Measurements from ENCODE around the gene PLXNA2.

The PLXNA2 gene

DNA sequence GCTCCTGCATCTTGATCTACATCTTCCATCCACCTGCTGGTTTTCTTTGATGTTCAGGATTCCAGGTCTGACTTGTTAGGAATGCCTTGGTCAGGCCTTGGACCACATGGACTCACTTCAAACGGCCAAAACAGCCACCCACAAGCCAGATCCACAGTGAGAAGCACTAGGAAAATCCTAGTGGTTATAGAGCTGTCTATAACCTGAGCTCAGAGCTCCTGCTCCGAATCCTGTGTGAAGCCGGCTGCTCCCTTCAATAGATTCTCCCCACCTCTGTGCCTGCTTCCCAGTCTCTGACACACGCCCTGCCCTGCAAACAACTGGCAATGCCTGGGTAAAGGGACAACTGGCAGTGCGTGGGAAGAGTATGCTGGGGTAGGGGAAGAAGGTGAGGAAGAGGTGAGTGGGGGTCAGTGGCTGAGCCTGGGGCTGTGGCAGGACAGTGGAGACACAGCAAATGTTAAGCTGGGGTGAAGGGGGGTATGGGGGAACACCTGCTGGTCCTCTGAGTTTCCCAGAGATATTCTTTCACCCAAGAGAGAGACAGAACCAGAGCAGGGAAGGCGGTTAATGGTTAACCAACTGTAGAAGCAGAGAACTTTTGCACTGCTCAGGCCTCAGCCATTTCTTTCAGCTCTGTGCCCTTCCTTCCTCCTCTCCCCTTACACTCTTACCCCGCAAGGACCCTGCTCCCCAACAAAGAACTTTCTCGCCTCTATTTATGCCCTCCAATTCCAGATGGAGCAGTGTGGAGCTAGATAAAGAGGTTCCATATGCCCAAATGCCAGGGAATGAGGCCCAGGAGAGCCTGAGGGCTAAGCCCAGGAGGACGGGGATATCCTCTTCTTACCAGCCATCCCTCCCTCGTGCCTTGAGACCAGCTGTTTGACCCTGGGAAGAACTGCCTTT lies 4.5 kb downstream of the PLXNA2 start:
- no peak for DNase-seq

DNA sequence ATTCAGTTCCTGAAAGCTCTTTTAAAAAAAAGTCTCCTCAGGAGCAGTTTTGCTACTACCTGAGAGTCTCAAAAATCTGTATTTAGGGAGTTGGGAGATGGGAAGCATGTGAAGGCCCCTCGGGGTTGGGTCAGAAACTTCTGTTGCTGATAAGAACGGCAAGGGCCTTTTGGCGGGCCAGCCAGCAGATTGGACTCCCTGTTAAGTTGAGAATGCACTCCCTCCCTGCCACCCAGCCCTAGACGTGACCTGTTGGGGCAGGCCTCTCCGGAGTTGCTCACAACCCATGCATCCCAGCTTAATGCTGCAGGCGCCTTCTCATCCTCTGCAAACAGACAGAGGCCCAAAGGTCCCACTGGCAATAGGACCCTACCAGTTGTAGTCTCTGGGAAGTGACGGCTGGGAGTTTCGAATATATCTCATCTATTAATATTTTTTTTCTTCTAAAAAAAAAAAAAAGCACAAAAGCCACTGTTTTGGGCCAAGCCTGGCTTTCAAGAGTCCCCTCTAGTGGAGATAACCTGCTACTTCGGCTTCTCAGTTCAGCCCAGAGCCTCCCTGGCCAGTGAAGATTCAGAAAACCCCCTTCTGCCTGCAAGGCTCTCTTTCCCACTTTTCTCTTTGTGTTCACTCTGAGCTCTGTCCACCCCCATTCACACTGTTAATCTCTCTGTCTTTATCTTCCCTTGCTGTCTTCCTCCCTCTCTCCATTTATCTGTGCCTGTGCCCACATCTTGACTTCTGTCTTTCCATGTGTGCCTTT lies 5.3 kb downstream of the PLXNA2 start:
- DNase-seq, result no peak

- no peak for DNase-seq
Measured at GRCh38 chr1:208237241-208237640, 6.9 kb downstream of the PLXNA2 start.

DNA sequence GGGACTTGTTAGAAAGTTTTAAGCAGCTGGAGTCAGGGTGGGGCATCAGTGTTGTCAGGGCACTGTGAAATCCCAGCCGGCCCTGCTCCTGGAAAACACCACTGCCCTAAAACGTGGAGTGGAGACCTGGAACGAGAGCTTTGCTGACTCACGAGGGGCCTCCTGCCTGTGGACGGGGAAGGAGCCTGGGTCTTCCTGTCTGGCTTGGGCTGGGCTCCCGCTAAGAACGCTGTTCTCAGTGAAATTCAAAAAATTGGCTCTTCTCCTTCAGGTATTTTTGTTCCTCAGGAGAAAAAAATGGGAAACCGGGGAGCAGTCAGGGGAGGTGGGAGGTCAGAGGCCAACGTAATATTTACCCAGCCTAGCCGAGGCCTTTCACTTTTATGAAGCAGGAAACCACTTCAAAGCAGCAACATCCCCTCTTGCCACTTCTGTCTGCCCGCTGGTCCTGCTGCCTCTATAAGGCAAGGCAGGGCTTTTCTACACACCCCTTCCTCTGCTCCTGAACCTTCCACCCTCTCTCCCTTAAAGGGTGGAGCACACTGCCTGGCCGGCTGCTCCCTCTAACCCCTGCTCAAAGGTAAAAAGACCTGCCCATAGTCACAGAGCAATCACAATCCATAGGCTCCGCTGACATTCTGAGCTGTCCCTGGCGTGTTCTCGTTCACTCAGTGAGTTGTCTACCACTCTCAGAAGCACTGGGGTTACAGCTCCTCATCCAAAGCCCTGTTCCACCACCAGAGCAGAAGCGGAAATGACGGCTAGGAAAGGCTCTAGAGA lies 8.0 kb downstream of the PLXNA2 start:
- DNase-seq, result no peak

DNA sequence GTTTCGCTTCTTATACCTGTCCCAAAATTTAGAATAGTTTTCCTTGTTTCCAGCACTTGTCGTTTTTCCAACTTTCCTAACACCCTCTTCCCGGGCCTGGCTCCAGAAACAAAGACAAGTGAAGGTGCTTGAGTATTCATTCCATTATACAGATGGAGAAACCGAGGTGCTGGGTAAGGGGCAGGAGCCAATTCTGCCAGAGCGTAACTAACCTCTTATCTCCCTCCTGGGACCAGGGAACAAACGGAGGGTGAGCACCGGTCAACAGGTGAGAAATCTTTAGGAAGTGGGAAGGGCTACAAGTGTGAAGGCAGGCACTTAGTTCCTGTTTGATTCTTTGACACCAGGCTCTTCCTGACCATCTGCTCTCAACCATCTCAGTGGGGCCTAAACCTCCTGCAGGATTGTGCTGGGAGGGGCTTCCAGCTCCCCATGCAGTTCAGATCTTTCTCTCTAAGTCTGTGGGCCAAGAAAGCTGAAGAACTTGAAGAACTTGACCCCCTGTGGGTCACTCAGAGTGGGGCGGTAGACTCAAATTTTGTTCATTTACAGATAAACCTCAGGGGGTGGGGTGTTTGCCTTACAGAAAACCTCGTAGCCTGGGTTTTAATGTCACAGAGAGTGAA lies 8.7 kb downstream of the PLXNA2 start:
- no peak for DNase-seq

DNA sequence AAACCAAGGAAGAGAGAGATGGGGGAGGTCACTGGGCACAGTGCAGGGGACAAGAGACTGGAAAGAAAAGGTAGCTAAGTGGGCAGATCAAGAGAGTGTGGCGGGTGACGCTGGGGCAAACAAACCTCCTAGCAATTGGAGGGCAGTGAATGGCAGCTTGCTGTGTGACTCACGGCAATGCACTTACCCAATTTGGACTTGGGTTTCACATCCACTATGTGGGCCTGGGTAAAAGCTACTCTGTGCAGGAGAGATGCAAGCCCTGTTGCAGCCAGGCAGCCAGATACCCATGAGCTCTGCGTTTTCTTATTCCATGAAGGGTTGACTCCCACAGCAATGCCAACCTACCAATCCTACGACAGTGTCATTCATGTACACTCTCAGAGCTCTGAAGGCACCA lies 9.5 kb downstream of the PLXNA2 start:
- DNase-seq, result no peak

DNA sequence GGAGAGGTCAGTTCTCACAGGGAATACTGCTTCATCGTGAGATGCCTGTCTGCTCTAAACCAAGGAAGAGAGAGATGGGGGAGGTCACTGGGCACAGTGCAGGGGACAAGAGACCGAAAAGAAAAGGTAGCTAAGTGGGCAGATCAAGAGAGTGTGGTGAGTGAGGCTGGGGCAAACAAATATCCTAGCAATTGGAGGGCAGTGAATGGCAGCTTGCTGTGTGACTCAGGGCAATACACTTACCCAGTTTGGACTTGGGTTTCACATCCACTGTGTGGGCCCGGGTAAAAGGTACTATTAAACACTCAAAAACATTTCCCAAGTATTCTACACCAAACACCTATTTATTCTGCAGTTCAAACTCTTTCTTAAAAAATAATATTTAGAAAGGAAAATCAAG lies 10.2 kb downstream of the PLXNA2 start:
- no peak for DNase-seq

GRCh38 chr1:208233546-208233945 lies 10.6 kb downstream of the PLXNA2 start:
- DNase-seq, result no peak

- no peak for DNase-seq
Measured at GRCh38 chr1:208232662-208233038, 11.5 kb downstream of the PLXNA2 start.

- DNase-seq, result no peak
Measured at GRCh38 chr1:208231881-208232661, 12.1 kb downstream of the PLXNA2 start.

GRCh38 chr1:208230668-208231529 lies 13.3 kb downstream of the PLXNA2 start:
- DNase-seq, result no peak

DNA sequence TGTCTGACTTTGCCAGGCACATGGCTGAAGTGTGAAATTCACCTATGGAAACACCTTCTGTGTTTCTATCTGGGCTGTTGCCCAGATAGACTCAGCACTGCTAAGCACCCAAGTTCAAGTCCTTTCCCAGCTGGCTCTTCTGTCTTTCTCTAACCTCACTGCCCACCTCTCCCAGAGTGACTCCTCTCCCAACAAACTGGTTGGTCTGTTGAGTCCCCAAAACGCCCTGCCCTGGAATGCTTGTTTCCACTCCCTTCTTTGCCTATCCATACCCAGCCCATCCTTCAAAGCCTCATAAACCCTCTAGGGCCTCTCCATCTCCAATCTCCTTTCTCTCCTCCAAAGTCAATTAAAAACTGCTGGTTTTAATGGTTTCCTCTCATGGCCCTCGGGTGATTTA lies 15.6 kb downstream of the PLXNA2 start:
- no peak for DNase-seq

DNA sequence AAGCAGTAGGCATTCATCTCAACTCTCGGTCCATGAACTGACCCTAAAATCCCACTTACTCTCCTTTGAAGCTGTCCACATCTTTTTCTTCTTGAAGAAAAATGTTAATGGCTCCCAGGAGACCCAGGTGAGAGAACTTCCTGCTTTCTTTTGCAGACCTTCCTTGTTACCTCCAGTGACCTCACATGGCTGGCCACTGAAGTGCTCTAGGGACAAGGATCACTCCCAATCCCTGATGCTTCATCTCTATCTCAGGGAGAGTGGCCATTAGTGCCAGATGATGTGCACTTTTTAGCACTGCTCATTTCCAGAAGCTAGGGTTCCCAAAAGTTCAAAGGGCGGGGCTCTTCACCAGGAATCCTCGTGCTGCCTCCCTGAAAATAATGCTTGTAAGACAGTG lies 16.2 kb downstream of the PLXNA2 start:
- DNase-seq, result no peak

- DNase-seq, result no peak
Measured at GRCh38 chr1:208227366-208227765, 16.8 kb downstream of the PLXNA2 start.

DNA sequence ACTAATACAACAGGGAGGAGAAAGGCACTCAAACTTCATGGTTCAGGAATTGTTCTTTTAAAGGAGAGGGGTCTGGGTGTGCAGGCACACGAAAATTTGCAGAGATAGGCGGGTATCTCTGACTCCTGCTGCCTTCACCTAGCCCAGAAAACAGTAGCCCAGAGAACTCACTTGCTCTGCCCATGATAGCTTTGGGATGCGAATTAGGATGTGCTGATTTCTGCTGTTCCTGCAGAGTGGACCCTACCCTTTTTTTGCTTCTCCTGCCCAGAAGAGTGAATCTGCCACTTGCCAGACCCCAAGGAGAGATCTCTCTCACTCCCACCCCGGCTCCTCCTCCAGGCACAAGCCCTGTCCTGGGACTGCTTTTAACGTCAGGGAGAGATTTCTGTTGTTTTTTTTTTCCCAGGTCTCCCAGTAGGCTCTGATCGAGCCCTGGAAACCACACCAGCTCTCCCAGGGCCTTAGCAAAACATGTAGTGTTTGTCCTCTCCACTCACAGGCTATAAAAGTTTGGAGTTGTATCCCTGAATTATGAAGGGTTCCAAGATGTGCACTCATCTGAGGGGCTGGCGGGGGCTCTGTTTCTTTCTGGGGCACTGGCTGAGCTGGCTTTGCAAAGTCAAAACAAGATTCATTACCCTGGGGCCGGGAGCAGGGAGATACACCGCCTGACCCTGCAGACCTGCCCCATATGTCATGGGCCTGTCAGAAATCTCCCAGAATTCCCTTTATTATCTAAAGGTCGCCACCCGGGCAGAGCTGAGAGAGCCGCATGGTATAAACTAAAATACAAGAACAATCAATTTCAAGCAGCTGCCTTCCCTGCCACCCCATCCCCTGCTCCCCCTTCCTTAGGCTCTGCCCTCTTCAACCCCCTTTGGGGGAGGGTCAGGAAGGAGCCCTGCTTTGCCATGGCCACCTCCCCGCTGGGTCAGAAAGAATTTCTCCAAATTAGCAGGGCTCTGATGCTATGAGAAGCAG lies 17.9 kb downstream of the PLXNA2 start:
- DNase-seq, result no peak

DNA sequence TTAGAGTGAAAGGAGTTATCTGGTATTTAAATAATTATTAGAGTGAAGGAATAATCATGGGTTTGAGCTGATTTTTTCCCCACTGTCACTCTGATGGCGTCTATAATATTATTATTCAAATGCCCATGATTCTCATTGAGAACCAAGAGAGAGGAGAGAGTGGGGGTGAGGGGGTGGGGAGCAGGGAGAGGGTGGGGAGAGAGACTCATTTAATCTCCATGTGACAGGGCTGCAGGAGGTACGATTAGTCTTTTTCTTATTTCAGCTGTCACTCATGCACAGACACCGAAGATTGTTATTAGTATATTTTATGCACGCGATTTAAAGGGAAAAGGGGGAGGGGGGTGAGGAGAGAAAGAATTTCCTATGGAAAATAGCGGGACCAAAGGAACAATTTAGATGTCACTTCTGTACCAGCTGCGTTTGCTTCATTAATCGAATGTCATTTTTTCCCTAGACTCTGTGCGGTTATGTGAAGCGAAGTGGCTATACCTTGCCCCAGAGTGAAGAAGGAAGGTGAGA lies 19.9 kb downstream of the PLXNA2 start:
- DNase-seq, result no peak

GRCh38 chr1:208223136-208223535 lies 21.0 kb downstream of the PLXNA2 start:
- no peak for DNase-seq

DNA sequence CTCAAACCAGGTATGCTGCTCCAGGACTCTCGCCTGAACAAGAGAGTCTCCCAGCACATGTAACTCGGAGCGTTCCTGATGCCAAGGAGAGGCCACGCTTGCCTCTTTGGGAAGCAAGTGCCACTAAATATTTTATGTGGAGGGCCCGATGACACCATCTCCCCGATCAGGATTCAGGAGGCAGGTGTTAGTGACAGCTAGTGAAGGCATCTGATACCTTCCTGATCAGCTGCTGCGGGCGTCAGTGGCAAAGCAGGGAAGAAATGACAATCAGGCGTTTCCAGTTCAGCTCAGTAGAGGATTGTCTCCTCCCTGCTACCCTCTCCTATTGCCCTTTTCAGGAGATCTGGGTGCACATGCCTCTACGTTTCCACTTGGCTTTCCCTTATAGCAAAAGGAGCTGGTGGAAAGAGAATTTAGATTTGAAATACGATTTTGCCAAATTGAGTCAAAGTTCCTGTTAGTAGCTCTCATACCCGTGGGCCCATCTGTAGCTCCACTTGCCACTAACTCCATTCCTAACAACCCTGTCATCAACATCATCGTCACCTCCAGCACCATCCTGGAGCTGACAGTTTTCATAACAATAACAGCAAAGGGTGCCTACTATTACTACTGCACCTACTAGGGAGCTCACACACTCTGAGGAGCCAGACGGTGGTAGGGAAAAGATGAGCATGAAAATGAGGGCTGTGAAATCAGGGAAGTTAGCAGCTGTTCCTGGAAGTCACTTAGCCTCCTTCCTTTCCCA lies 21.6 kb downstream of the PLXNA2 start:
- DNase-seq, result no peak

DNA sequence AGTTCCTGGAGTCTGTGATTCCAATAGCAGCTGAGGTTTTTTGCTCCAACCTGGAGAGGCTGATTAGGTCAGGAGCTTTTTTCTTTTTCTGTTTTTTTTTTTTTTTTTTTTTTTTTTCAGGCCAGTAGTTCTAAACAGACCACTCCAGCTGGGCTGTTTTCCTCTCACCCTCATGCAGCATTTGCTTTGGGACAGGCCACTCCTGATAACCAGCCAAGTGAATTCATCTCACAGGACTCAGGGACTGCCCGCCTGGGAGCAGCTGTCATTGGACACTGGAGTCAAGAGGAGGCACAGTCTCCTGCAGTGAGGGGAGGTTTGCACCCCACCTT lies 22.9 kb downstream of the PLXNA2 start:
- DNase-seq, result no peak
